ENCODE measurements around the gene KCNJ1.

KCNJ1 gene

DNA sequence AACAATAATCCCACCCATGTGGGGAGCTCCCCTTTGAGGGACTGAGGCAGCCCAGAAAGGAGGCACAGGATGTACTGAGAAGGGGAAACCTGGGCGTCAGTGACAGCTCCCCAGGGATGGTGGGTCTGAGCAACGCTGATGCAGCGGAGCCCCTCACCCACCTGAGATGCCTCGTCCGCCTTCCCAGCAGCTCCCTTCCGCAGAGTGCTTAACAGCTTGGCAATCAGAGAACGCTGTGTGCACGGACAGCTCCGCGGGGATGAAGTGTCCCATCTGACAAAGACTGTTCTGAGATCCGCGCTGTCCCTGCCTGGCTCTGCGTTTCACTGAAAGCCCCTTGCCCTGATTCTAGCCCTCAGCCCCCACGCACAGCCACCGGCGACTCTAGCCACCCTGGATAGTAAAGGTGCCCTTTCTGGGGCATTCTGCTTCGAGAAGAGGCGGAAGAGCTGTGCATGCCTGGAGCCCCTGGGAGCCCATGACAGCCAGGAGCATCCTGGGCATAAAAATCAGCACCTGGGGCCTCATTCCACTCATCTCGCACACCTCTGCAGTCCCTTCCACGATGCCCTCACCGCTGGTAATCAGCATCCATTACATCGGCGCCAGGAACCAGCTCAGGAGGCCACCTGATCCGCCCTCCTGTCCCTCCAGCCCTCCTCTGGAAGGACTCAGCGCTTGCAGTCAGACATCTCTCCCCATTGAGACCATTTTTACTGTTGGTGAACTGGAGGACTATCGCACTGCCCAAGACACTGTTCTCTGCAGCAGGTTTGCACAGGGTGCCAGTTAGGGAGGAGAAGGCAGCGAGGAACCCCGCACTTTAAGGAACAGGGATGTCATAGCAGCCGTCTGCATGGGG is 34.8 kb upstream of the KCNJ1 start:
- DNase-seq (ENCODE audit: low read depth in 2 of 2): no peak

DNA sequence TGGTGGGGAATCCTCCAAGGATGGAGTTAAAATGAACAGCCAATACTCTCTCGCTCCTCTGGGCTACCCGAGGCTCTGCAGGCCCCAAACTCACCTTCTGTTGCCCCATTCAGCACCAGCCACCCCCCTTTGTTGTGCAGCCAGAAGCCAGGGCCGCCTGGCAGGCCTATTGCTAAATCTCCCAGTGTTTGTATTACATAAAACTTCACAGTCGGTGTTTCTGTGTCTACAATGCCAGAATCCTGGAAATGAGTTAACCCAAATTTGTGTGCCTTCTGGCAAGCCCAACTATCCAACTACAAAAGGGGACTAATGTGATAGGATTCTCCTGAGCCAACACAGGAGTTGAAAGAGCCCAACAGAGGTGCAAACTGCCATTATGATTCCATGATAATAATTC is 33.4 kb upstream of the KCNJ1 start:
- no peak for DNase-seq (ENCODE audit: low read depth in 2 of 2)

DNA sequence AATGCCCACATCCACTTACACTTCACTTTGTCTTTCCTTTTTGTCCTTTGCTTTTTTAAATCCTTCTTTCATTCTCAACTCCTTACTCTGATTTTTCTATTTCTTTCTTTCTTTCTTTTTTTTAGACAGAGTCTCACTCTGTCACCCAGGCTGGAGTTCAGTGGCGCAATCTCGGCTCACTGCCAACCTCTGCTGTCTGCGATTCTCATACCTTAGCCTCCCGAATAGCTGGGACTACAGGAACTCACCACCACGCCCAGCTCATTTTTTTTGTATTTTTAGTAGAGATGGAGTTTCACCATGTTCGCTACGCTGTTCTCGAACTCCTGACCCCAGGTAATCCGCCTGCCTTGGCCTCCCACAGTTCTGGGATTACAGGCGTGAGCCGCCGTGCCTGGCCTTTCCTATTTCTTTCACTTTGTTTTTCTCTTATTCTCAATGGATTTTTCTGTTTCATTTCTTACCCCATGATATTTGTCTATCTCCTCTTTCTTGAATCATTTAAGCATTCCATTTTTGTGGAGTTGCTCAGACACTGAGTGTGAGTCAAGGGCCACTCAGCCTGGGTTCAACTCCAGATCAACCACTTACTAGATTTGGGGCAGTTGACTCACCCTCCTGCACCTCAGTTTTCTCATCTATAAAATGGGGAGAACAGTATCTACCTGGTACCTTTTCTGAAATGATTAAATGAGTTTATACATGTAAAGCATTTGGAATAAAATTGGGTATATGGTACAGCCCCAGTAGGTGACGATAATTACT is 31.7 kb upstream of the KCNJ1 start:
- no peak for DNase-seq (ENCODE audit: low read depth in 2 of 2)

DNA sequence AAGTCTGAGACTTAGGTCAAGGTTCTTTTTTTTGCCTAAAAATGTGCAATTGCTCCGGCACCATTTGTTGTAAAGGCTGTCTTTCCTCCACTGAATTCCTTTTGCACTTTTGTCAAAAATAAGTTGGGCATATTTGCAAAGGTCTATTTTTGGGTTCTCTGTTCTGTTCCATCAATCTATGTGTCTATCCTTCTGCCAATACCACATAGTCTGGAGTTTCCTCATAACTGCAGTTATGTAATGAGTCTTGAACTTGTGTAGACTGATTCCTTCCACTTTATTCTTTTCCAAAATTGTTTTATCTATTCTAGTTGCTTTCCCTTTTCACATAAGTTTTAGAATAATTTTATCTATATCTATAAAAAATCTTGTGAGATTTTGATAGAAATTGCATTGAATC is 30.7 kb upstream of the KCNJ1 start:
- no peak for DNase-seq (ENCODE audit: low read depth in 2 of 2)

DNA sequence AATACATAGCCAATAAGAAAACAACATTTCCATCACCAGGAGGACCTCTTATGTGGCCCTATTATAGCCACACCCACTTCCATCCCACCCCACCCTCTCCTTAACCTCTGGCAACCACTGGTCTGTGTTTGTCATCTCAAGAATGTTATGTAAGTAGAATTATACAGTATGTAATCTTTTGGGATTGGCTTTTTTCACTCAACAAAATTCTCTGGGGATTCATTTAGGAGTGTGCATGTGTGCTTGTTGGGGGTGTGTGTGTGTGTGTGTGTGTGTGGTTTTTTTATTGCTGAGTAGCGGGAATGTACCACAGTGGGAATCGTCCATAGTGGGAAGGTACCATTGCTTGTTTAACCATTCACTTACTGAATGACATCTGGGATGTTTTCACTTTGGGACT is 29.3 kb upstream of the KCNJ1 start:
- no peak for DNase-seq (ENCODE audit: low read depth in 2 of 2)

DNA sequence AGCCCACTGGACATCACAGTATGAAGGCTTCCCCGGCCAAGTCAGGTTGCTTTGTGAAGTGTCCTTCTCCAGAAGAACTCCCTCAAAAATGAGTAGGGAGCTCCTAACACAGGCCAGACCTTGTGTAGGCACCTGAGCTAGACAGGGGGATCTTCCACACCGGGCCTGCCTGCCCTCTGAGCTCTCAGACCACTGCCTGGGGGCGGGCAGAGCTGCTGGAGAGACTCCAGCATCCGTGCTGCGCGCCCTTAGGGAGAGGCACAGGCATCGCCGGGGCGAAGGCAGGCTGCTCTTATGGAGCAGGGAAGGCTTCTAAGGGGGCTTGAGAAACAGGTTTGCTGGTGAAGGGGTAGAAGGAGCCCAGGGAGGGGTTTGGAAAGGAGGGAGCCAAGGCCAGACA is 28.4 kb upstream of the KCNJ1 start:
- no peak for DNase-seq (ENCODE audit: low read depth in 2 of 2)

DNA sequence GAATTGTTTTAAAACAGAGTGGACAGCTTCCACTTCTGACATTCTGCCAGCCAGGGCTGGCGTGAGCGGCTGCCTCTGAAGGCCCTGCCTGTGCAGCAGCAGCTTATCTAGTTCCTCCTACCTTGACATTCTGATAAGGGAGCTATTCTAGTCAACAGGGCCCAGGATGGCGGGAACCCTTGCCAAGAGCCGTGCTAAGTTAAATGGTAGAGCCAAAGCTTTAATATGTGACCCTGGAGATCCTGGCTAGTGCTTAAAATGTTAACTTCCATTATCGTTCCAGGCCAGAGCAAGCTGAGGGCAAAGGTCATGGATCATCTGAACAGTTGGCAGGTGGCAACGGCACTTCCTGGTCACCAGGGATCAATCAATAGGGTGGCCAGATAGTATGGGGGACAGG is 27.6 kb upstream of the KCNJ1 start:
- no peak for DNase-seq (ENCODE audit: low read depth in 2 of 2)

DNA sequence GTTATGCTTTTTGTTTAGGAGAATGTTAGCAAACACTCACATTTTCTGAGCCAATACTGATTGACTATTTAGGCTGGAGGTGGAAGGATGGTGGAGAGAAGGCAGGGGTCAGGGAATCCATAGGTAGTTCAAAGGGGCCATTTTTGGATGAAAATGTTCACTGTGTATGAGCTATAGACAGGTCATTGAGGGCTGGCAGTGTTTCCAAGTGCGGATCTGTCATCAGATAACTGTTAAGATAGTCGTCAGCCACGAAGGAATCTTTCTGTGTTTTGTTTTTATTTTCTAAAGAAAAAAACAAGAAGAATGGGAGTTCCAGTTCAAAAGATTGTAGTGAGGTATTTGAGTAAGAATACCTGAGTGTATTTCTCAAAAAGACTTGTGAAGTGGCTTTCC is 27.2 kb upstream of the KCNJ1 start:
- no peak for DNase-seq (ENCODE audit: low read depth in 2 of 2)

DNA sequence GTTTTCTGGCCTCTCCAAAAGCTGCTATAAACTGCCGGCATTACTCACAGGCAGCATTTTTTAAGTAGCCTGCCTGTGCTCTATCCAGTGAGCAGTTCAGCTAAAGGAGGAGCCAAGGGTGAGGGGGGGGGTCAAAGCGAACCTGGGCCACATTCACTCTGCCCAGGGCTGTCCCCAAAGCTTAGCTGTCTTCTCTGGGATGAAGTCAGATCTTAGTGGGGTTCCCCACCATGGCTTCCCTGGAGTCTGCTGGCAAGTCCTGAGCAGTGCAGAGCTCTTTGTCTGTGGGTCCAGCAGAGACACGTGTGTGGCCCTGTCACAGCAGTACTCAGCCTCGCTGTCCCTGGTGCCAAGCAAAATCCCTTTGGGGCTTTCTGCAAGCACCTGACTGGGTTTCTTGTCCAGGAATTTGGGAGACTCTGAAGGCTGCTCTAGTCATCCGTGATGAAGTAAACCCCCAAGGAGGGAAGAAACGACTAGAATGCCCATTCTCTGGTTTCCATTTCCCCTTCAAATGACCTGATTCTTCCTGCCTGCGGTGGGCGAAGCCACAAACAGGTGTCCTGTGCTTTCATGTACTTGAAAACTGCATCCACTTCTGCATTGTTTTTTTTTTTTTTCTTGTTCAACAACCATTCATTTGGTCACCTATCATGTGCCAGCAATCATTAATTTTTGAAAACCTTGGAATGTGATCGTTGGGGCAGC is 26.6 kb upstream of the KCNJ1 start:
- no peak for DNase-seq (ENCODE audit: low read depth in 2 of 2)

DNA sequence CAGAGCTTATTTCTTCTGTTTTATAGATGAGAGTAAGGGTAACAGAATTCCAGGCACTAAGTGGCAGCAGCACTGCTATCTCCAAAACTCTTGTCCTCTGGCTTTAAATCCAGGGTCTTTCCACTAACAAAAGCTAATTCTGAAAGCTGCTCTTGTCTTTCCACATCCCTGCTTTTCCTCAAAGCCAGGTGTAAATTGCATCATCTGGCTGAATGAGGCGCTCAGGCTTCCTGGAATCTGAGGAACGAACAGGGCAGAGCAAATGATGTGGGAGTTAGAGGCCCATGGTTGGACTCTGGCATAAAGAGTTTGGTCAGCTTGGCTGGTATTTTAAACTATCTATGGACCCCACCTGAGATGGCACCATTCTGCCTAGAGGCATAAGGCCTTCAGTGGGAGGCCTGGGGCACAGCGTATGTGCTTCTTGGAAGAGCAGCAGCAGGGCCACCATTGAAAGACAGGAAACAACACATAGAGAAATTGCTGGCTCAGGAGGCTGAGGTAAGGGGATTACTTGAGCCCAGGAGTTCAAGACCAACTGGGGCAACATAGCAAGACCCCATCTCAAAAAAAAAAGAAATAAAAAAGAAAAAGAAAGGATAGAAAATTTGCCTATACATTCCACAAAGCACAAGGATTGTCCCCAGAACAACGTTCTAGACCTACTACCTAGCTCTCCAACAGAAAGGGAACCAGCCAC is 25.9 kb upstream of the KCNJ1 start:
- DNase-seq (ENCODE audit: low read depth in 2 of 2): no peak

DNA sequence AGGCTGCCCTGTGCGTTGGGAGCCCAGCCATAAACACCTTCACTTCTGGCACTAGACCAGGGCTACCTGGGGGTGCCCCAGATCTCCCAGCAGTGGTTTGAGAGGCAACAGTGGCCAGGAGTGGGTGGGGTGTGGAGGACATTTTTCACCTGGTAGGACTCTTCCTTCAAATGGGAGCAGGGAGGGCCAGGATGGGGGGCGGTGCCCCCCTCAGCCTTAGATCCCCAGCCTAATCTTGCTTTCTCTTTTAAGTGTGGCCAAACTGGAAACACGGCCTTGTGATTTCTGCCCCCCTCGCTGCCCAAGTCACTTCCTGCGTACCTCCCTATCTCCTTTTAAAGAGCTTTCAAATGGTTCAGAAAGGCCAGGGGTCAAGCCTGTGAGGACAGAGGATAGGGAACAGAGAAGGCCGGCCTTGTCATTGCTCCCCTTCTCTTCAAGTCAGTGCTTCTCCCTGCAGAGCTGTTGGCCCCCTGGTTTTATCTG is 24.9 kb upstream of the KCNJ1 start:
- DNase-seq (ENCODE audit: low read depth in 2 of 2): no peak

DNA sequence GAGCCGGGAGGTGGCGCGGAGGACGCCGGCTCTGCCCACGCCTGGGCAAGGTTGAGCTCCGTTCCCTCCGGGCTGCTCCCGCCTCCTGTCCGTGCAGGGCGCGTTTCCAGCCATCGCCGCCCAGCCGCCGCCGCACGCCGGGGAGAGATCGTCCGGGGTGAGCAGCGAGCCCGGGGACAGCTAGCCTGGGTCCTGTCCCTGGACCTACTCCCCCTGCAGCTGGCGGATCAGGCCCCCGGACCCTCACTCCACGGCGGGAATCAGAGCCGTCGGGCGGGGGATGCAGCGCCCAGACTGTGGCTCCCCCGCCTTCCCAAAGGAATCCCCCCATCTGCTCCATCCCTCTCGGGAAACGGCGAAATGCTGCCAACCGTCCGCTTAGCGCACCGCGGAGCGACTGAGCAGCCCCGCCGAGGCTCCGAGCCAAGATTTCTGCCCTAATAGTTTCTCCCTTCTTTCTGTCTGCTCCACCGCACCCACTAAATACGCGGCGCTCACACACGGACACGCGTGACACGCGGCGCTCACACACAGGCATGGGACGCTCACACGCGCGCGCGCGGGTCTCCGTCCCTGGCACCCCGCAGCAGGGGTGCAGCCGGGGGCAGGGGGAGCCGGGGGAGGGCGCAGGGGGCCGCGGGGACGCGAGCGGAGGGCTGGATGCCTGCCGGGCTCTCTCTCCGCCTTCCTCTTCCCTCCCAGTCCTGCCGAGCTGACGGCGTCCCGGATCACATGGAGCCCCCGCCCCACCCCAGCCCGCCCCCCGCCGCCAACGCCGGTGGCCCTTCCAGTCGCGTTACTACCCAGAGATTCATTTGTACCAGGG is 23.7 kb upstream of the KCNJ1 start, which contains the start of gene KCNJ5:
Gene KCNJ5 (plus strand): TSS at position 814 of the 826 bp plus-strand sequence. CDS start 19,918 bp downstream, outside the sequence.
- no peak for DNase-seq (ENCODE audit: low read depth in 2 of 2)

DNA sequence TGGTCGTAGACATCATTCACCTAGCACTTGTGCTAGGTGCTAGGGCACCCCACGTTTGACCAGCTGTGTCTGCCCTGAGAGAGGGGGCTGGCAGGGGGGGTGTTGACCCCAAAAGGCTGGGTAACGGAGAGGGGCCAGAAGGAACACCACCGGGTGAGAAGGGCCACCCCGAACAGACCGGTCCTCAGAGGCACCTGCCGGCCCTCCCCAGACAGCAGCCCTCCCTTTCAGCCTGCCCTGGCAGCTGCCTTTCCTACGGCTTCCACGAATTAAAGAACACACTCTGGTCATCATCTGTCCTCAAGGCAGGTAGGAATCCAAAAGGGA is 23.1 kb upstream of the KCNJ1 start:
- DNase-seq (ENCODE audit: low read depth in 2 of 2): no peak

DNA sequence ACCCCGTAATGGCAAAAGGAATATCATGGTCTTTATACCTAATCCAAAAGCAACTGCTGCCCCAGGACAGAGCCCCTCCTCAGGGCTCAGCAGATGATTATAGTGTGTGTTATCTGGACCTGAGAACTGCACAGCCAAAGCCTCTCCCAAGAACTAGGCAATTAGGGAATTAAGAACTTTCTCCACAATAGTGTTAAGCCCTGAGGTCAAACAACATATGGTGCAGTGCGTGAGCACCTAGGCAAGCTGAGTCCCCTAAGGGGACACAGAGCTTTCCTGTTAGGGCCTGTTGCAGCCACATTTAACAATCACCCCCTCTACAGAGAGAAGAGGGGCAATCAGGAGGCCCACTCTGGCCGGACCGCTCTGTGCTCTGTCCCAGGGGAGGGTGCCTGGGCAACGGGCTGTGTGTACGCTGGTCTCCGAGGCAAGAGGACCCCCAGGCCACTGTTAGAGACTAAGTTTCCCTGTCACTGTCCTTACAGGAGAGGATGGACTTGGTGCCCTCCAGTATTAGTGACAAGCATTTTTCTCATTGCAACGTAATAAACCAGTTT is 22.6 kb upstream of the KCNJ1 start:
- no peak for DNase-seq (ENCODE audit: low read depth in 2 of 2)

DNA sequence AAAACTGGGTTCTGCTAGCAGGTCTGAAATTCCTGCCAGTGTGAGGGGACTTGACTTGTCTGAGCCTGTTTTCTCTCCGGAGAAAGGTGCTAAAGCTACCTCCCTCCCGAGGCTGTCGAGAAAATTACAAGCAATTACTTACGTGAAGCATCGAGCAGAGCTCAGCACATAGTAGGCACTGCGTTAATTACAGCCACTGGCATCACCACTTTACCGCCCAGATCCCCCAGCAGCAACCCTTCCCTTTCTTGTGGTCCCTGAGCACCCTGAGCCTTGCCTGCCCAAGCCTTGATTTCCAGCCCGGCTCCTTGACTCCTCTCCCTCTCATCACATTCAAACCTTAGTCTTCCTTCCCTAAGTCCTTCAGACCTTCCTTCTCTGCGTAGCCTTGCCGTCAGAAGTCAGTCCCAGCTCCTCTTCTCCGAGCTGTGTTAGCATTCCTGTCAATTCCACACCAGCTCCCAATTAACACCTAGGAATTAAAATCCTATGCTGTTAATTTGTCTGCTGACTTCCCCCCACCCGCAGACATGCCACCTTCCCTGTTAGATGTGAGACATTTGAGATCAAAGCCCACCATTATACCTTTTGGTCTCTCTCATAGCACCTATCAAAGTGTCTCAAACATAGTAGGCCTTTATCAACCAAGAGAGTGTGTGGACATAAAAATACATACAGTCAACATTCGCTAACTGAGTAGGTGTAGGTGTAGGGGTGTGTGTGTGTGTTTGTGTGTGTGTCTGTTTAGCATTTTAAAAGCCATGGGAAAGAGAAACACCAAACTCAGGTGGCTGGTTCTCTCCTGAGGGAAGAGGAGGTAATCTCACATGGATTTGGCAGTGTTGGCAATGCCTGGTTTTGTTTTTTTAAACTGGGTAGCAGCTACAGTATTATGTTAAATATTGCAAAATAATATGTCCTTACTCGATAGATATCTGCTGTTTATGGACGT is 21.2 kb upstream of the KCNJ1 start:
- DNase-seq (ENCODE audit: low read depth in 2 of 2): no peak

DNA sequence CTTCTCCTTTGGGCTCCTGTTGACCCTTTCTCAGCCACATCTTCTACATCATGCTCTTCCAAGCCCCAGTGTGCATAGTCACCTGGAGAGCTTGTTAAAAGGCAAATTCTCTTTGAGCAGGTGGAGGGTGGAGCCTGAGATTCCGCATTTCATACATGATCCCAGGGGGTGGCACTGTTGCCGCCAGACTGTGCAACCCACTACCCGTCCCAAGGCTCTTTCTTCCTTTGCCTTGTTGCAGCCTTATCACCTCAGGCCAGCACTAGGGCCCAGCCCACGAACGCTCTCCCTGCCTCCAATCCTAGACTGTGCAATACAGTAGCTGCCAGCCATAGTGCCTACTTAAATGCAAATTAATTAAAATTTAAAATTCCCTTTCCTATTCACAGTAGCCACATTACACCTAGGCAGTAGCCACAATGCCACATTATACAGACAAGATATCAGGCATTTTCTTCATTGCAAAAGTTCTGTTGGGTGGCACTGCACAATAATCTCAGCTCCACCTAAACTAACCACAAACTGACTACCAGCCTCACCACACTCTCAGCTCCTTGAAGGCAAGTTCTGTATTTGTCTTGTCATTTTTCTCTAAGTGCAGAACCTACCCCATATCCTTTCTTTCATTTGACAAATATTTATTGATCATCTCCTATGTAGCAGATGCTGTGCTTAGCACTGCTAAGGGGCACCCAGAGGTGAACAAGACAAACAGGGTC is 19.5 kb upstream of the KCNJ1 start:
- DNase-seq (ENCODE audit: low read depth in 2 of 2): no peak

DNA sequence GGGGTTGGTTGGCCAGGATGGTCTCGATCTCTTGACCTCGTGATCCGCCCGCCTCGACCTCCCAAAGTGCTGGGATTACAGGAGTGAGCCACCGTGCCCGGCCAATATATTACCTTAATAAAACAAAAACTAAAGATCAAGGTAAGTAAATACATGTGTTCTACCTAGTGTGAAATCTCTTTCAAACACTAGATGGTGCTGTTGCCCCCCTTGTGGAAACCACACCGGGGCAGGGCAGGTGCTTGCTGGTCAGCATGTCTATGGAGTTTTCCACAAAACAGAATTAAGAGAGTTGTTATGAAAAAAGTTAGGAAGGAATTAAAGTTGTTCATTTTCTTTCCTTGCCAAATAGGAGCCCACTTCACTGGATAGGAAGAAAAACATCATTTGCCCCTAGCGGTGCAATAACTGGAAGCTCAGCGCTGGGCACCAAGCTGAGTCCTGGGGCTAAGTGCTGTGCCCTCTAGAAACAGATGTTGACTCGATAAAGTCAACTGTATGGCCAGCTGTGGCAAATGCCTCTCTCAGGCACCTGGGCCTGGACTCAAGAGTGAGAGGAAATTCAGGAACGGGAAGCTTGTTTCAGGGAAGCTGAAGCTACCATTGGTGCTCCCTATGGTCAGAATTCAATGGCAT is 17.7 kb upstream of the KCNJ1 start:
- DNase-seq (ENCODE audit: low read depth in 2 of 2): no peak

DNA sequence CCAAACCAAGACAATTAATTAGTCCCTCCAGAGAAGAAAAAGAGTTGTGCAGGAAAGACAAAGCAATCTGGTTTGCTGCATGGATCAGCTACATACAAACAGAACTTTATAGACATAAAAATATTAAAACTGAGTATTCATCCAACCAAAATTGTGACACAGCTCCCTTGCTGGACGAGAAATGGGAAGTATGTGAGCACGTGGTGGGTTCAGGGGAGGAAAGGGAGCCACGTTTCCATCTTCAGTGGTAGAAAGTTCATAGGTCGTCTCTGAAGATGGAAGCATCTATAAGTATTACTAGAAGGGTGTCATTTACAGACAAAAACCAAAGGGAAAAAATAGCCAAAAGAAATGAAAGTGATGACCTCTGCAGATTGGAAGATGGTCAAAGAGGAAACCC is 17.0 kb upstream of the KCNJ1 start:
- DNase-seq (ENCODE audit: low read depth in 2 of 2): no peak
